Inflammatory macrophage (primary cell): ENCODE results near the gene VEZT.
"Not testable (repeated sequence)": the region's sequence is repeated elsewhere in the genome, so short reads cannot be mapped to it uniquely, and the experiment has no call there.

Source experiments
- DNase-seq, 2 donors: peaks; one replicate each; pipeline ENCODE4 v3.0.0-alpha.2; 2020 to 2022

VEZT gene

DNA sequence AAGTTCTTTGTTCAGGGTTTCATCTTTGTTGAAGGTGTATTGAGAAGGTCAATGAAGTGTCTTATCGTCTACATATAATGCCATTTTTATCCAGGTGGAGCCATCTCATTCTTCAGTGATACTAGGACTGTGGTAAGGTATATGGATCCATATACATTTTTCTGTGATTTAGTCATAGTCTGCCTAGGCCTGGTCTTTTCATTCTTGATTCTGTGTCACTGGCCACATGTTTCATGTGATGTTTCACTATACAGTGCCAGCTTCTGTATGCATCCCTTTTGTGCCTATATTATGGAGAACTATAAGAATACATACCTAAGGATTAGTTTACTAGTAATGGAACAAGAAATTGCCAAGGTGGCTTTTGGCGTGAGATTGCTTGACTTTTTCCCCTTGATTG is 40.5 kb downstream of the VEZT start:
- no peak for DNase-seq

DNA sequence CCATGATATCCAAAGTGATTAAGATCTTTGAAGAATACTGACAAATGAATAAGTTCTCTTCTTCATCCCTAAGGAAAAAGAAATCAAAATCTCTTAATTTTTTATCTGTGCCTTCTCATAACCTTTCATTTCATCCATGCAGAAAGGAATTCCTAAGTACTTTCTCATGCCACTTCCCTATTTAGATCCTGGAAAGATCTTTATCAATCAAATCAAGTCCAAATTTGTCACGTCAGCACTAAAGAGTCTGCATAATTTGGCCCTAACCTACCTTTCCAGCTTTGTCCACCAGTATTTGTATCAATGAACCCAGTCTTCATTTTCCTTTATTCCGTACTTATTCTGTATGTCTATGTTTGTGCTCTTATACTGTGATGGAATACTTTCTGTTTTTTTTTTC is 41.2 kb downstream of the VEZT start:
- DNase-seq, result no peak

DNA sequence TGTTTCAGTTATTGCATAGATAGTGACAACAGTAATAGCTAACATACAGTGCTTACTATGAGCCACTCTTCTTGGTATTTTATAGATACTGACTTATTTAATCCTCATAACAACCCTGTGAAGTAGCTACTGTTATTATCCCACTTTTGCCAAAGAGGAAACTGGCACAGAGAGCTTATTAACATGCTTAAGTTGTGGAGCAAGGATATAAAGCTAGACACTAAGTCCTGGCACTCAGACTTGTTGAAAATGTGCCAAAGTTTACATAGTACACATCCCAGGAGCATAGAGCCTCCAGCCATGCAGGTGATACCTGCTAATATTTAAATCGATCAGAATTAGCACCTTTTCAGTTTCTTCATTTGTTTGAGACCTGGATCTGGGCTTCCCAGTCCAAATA is 41.8 kb downstream of the VEZT start:
- no peak for DNase-seq

DNA sequence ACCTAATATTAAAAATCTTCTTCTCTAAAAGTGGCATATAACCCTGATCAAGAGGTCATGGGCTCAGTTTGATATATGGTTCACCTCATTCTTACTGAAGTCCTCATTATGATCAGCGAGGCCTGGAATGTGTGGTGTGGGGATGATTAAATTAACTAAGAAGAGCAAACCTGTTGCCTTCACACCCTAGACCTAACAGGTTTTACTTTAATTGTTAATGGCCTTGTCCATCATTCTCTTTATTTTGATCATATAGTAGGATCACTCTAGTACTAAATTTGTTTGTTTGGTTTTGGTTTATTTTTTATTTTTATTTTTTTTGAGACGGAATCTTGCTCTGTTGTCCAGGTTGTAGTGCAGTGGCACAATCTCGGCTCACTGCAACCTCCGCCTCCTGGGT is 43.5 kb downstream of the VEZT start:
- no peak for DNase-seq

DNA sequence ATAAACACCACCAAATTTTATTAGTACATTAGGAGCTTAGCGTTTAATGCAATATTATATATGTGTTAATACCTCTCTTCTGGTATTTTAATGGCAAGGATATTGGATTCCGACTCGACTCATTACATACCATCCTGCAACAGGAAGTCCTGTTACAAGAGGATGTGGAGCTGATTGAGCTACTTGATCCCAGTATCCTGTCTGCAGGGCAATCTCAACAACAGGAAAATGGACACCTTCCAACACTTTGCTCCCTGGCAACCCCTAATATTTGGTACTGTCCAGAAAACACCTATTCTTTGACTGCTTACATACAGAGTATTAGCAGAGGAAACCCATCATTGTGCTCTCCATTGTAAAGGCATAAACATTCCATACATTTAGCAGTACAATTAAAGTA is 45.2 kb downstream of the VEZT start:
- DNase-seq, result no peak

DNA sequence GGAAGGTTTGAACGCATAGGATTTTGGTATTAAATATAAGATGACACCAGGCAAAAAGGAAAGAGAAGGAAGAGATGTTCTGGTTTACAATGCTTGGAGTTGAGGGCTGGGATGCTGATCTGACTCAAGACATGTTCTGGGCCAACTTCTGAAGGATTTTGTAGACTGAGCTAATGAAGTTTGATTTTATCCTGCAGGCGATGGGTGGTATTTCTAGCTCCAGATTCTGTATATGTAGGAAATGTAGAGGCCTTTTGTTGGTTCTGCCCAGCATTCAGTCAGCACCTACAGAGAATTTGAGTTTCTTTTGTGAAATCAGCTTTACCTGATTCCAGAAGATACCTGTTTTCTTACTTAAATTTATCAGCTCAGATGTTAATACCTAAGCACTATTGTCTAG is 48.2 kb downstream of the VEZT start:
- no peak for DNase-seq

DNA sequence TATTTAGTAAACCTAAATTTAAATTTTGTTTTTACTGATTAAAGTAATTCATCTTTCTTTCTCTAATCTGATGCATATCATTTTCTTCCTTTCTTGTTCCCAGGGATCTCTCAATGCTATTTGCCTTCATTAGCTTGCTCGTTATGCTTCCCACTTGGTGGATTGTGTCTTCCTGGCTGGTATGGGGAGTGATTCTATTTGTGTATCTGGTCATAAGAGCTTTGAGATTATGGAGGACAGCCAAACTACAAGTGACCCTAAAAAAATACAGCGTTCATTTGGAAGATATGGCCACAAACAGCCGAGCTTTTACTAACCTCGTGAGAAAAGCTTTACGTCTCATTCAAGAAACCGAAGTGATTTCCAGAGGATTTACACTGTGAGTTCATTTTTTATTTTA is 48.6 kb downstream of the VEZT start:
- DNase-seq, result no peak

DNA sequence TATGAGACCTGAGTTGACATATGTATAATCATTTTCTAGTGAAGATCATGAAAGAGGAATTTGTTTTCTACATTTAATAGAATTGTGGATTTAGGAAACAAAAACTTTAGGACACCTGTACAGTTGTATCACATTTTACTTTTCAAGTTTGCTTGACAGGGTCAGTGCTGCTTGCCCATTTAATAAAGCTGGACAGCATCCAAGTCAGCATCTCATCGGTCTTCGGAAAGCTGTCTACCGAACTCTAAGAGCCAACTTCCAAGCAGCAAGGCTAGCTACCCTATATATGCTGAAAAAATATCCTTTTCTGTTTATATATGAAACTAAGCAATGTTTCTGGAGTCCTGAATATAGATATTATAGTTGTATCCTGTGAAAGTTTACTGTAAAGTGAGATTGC is 52.3 kb downstream of the VEZT start:
- DNase-seq, result no peak

DNA sequence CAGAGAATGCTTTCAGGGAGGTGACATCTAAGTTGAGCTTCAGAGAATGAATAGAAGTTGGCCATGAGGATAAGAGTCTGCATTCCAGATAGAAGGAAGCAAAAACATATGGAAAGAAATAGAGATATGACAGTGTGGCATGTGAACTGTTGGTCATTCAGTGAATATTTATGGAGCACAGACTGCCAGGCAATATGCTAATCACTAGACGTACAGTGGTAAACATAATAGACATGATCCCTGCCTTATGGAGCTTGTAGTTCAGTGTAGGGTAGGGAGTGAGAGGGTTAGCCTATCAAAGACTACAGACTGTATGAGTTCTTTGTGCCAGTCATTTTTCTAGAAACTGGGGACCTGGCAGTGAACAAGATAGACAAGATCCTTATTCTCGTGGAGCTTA is 53.9 kb downstream of the VEZT start:
- no peak for DNase-seq

DNA sequence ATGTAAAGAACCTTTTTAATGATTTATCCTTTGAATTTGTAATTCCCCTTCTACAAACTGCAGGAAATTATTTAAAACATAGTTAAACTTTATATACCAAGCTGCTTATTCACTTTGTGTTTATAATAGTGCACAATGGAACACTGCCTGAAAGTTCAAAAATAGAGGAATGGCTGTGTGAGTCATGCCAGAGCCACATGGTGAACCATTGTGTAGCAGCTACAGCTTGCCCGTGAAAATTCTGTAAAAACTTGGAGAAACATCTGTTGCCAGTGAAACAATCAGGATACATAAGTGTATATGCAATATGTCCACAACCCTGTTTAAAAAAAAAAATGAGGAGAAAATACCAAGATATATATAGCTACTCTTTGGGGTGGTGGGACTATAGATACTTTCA is 59.5 kb downstream of the VEZT start:
- no peak for DNase-seq

DNA sequence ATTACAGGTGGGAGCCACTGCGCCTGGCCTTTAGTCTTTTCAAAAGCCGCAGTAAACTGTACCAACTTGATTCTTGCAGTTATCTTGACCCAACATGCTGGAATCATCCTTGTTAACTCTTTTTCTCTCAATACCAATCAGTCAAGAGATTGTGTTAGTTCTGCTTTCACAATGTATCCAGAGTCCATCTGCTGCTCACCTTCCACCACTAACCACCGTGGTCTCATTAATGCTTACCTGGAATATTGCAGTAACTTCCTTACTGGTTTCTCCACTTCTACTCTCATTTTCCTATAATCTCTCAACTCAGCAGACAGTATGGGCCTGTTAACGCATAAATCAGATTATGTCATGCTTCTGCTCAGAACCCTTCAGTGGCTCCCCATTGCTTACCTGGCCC is 62.2 kb downstream of the VEZT start:
- DNase-seq, result no peak

DNA sequence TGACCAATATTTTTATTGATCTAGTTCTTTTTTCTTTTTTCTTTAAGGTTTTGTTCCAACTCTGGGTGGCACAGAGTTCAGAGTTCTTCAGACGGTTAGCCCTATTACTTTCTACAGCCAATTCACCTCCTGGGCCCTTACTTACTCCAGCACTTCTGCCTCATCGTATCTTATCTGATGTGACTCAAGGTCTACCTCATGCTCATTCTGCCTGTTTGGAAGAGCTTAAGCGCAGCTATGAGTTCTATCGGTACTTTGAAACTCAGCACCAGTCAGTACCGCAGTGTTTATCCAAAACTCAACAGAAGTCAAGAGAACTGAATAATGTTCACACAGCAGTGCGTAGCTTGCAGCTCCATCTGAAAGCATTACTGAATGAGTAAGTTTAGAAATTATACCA is 64.7 kb downstream of the VEZT start:
- no peak for DNase-seq

DNA sequence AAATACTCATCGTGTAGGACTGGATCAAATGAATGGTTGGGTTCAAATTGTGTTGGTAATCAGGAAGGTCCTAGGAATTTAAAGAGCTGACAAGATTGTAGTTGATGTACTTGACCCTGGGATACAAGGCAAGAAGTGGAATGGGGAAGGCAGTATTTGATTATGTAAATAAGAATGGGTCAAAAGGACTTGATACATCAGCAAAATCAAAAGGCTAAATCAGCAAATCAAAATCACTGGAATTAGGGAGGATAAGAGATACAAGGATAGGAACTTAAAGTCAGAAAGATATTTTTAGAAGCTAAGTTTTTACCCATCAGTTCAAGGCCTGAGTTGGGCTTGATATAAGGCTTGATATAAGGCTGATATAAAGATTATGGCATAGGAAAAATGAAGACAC is 65.8 kb downstream of the VEZT start:
- DNase-seq, result no peak

DNA sequence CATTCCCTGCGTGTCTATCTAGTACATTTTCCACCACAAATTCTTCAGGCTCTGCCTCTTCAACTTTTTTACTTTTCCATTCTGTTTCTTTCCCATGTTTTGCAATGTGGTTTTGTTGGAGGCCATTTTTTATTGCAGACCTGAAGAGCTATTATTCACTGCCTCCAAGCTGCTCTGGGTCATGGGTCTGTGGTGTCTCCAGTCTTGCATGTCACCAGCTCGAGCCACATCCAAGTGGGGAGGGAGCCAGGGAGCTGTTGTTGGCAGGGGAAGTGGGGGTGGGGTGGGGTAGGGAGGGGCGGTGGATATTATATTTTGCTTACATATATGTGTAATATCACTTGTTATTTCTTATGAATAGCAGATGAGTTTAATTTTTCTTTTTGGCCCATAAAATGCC is 69.1 kb downstream of the VEZT start:
- DNase-seq, result no peak

DNA sequence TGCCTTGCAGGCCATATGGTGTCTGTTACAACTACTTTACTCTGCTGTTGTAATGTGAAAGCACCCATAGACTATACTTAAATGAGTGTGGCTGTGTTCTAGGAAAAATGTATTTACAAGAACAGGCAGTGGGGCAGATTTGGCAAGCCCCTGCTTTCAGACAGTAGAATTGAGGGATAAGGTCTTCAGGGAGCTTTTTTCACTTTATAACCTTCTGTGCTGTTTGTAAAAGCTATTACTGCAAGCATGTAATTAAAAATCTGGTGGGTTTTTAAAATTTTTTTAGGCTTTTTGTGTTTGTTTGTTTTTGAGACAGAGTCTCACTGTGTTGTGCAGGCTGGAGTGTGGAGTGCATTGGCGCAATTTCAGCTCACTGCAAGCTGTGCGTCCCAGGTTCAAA is 73.9 kb downstream of the VEZT start:
- DNase-seq, result no peak

DNA sequence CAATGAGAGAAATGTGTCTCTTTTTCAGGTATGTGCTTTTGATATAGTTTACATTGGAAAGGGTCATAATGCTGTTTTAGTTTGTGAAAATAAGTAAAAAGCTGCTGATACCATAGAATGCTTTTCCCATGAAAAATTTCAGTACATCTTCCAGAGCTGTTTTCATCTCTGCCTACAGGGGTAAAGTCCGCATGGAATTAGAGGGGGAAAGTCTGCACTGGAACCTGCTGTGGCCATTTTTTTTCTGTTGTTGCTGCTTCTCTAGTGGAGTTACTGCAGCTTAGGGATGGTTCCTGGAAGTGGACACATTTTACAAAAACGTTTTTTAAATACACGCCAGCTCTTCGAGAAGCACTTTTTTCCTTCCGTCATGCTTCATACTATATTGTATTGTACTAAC is 81.3 kb downstream of the VEZT start:
- no peak for DNase-seq

DNA sequence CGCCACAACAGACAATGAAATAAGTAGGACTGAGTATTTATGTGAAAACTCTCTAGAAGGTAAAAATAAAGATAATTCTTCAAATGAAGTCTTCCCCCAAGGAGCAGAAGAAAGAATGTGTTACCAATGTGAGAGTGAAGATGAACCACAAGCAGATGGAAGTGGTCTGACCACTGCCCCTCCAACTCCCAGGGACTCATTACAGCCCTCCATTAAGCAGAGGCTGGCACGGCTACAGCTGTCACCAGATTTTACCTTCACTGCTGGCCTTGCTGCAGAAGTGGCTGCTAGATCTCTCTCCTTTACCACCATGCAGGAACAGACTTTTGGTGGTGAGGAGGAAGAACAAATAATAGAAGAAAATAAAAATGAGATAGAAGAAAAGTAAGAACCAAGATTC is 82.7 kb downstream of the VEZT start:
- no peak for DNase-seq

DNA sequence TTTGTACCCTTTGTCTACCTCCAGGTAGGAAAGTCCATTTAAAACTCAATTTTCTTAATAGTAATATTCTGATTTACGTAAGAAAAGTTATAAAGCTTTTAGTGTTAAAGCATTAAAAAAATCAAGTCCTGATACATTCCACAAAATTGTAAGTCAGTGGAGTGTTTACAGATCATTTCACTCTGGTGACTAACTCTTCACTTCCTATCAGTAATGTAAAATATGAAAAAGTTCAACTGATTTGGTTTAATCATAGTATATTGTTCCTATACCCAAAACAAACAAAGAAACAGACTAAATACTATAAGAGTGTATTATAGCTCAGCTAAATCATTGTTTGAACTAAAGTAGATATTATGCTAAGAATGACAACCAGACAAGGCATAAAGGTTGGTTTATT is 85.9 kb downstream of the VEZT start:
- DNase-seq, result no peak

DNA sequence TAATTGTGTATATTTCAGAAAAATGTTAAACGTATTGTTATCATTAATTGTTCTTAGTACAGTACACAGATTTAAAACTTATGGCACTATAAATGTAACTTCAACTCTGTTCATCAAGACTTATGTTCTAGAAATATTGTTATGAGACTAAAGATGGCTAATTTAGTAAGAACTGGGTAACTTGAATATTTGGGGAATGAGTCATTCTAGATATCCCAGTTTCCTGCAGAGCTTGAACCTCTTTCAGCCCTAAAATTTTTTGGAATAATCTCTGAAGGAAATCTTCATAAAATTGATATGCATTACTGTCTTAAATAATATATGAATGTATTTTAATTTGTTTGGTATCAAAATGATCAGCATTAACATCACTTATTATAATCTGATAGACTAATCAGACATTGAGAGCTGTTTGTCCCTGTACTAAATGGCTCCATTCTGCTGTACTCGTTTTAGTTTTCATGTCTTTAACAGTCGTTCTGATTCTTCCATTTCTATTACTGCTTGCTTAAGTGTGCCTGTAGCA is 87.1 kb downstream of the VEZT start:
- DNase-seq, result no peak

DNA sequence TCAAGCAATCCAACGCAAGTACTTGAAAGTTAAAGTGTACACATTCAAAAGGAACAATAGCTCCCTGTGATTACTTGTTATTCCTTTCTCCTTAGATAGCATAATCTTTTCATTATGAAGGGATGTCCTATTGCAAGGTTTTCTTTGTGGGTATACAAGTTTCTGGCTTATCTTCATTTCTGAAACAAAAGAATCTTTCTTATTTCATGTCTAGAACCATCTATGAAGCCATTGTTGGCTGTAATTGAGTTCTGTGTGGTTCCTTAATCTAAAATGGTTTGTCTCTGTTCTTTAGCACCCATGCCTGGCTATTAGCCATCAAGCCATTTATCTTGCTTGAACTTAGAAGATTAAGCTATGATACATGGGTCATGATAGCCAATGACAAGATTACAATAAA is 95.0 kb downstream of the VEZT start:
- DNase-seq, result no peak

DNA sequence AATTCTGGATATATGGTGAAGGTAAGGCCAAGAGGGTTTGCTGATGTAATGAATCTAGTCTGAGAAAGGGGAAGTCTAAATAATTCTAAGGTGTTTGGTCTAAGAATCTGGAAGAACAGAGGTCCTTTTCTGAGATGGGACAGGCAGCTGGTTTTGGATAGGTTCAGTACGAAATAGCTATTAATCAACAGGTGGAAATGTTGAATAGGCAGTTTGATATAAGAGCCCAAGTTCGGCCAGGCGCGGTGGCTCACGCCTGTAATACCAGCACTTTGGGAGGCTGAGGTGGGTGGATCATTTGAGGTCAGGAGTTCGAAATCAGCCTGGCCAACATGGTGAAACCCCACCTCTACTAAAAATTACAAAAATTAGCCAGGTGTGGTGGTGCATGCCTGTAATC is 97.1 kb downstream of the VEZT start:
- not testable (repeated sequence) for DNase-seq

DNA sequence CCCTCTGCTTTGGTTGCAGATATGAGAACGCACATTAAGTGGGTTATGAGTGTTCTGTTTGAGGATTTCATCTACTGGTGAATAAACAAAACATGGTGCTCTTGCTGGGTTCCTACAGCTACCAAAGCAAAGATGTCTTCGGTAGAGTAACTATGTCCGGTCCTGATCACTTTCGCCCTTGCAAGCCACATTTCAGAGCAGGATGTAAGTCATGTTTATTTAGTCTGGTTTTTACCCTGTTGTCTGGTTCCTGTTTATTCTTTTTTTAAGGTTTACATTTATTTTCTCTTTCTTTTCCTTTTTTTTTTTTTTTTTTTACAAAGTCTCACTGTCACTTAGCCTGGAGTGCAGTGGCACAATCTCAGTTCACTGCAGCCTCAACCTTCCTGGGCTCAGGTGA is 99.2 kb downstream of the VEZT start:
- DNase-seq, result no peak

DNA sequence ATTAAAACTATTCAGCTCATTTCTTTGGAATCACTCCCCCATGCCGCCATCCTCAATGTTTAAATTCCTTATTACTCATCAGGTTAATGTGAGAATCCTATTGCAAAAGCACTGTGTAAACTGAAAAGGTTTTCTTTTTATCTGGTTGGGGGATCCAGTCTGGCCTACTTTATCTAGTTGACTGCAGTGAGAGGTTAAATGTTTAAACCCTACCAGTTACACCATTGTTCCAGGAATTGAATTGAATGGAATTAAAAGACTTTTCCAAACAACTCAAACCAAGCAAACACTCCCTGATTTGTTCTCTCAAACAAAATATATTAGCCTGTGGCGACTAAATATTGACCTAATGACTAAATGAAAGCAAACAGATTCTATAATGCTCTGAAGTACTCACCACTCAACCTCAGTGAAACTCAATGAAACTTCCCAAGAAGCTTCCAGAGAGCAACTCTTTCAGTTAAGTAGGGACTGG is 100.5 kb downstream of the VEZT start:
- DNase-seq, result no peak

DNA sequence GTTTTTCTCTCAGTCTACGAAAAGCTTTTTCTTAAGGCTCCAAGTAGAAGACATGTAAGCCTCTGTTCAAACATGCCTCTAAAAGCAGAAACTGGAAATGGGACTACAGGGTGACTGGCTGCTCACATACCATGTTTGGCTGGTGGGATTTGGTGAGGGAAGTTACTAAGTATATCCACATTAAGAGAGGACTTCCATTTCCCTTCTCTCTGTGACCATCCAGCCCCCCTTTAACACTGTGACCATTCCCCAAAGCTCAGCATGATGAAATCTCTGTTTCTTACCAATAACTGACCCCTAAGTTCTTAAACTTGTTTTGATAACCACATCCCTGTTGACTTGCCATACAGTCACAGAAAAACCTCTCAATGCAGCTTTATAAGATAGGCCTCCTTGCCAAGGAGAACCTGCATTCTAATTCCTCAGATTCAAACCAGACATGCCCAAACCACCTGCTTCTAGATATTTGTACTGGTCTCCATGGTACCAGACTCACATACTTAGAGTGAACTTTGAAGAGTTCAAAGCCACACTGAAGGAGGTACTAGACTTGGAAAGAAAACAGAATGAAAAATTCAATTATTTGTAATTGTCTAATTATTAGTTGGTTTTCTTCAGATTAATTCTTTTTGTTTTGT is 102.2 kb downstream of the VEZT start:
- no peak for DNase-seq

DNA sequence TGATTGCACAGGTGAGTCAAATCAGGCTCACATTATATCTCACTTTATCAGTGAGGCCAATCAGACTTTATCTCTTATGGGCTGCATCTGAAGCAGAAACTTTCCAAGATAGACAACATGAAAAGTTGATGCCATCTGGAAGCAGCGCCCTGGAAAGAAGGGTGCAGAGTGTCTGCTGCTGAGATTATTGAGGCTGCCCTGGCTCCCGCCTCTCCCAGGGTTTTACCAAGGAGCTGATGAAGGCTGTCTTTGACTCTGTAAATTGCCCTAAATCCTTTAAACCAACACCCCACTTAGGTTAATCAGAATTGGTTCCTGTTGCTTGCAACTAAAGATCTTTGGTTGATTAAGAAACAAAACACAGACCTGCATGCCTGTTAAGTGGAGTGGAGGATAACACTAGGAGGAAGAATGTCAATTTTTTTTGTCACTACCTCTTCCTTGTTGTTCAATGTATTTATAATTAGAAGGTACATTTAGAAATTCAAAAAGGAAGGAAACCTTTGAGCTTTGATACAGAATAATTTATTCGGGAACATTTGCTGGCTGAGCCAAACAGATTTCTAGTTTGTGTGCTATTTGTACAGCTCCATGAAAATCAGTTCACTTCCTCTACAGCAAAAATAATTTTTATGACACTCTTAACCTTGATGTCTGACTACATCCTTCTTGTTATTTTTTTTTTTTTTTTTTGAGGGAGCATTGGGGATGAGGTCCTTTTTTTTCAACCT is 104.1 kb downstream of the VEZT start:
- DNase-seq, result no peak
